Breast epithelium (tissue), 3 donors: ENCODE data around the gene ARF1.

Experiments
- CTCF ChIP-seq, 3 donors: fragments of 450-650 bp; IDR thresholded peaks; one replicate each; pipeline ENCODE4 v1.5.1; 2016 to 2017; ENCODE audit warnings: antibody characterized with exemption in 3 of 3, mild to moderate bottlenecking in 3 of 3, moderate library complexity in 3 of 3
- POLR2AphosphoS5 ChIP-seq, 3 donors: sonication (generic); formaldehyde crosslinking; IDR thresholded peaks; one replicate each; pipeline ENCODE4 v1.6.1; 2017; ENCODE audit warnings: antibody characterized with exemption in 3 of 3

DNA sequence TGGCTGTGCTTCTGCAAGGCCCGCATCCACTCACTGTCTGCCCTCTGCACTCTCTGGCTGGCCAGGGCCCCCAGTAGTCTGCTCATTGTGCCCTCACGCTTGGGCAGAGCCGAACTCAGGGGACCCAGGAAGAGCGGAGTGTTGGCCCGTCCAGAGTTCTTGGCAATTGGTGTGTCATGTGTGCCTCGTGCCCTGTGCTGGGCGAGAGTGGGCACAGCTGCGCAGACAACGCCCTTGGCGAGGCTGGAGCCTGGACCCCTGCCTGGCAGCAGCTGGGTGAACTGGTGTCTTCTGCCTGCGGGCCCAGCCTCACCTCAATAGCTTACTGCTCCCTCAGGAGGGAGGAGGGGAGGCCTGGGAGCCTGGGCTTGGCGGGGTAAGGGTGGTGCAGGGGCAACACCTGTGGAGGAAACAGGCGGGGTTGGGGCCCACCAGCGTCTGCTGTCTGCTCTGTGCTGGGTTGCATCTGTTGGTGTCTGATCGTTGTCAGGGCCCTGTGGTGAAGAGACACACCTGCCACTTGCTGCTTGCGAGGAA is 59.7 kb downstream of the ARF1 start:
- TF ChIP-seq CTCF (IDR thresholded peaks at IDR 0.05) (no peak), POLR2AphosphoS5 (IDR thresholded peaks at IDR 0.05) (no peak)
